WTC11 (cell line): Measurements from ENCODE around the gene FAM3C. TPM values are rescaled to one million over a fixed set of nuclear protein-coding genes. Genes with fewer than 3 reads are reported as not detected.

Experiments
- ATAC-seq: fragments of 200-7000 bp; cut with Tn5 transposase; 2 replicates; pipeline ENCODE4 v1.10.0; 2021; ENCODE audit warnings: mild to moderate bottlenecking, moderate library complexity
- CTCF ChIA-PET: fragments of 300-600 bp; sonication (Branson Sonifier 250); formaldehyde crosslinking; loops from one replicate; lab custom pipeline; 2021; ENCODE audit warnings: antibody characterized with exemption; lab: Charles Lee
- POLR2A ChIA-PET: fragments of 350-600 bp; sonication (Branson Sonifier 250); formaldehyde crosslinking; loops from one replicate; lab custom pipeline; 2021; ENCODE audit warnings: antibody characterized with exemption; lab: Charles Lee
- DNase-seq: peaks from one replicate; pipeline ENCODE4 v3.0.0; 2021; ENCODE audit warnings: low spot score
- H3K27ac Mint-ChIP-seq: 2 replicates; pipeline ENCODE4 v1.8.0; 2021; ENCODE audit warnings: mixed read lengths
- H3K27me3 Mint-ChIP-seq: 2 replicates; pipeline ENCODE4 v1.8.0; 2021; ENCODE audit warnings: low read depth, mild to moderate bottlenecking, moderate library complexity, mixed read lengths
- H3K36me3 Mint-ChIP-seq: 2 replicates; pipeline ENCODE4 v1.8.0; 2021; ENCODE audit warnings: mixed read lengths
- H3K4me1 Mint-ChIP-seq: 2 replicates; pipeline ENCODE4 v1.8.0; 2022; ENCODE audit warnings: mixed read lengths
- H3K4me3 Mint-ChIP-seq: 2 replicates; pipeline ENCODE4 v1.8.0; 2021; ENCODE audit warnings: mild to moderate bottlenecking, moderate library complexity, mixed read lengths
- H3K9me3 Mint-ChIP-seq: 2 replicates; pipeline ENCODE4 v1.8.0; 2021; ENCODE audit warnings: mixed read lengths
- AFF4 ChIP-seq: sonication (generic); formaldehyde crosslinking; IDR thresholded peaks from 2 replicates; pipeline ENCODE4 v1.8.1; 2023; ENCODE audit warnings: mild to moderate bottlenecking, missing genetic modification reagents, borderline replicate concordance
- AR ChIP-seq: fragments of 250-450 bp; sonication (Bioruptor Pico); IDR thresholded peaks from 2 replicates; pipeline ENCODE4 v1.9.0; 2021; ENCODE audit warnings: mild to moderate bottlenecking
- FOXK1 ChIP-seq: sonication (generic); formaldehyde crosslinking; IDR thresholded peaks from 2 replicates; pipeline ENCODE4 v1.8.0; 2022; ENCODE audit warnings: mild to moderate bottlenecking, moderate library complexity, missing genetic modification reagents
- FOXP1 ChIP-seq: sonication (generic); formaldehyde crosslinking; IDR thresholded peaks from 2 replicates; pipeline ENCODE4 v1.8.0; 2022; ENCODE audit warnings: missing genetic modification reagents, mild to moderate bottlenecking, moderate library complexity, borderline replicate concordance
- GRHL2 ChIP-seq: fragments of 250-450 bp; sonication (Bioruptor Pico); IDR thresholded peaks from 2 replicates; pipeline ENCODE4 v1.8.0; 2022; ENCODE audit warnings: mild to moderate bottlenecking, moderate library complexity; ENCODE audit not compliant: insufficient replicate concordance, severe bottlenecking
- IRF1 ChIP-seq: sonication (generic); formaldehyde crosslinking; IDR thresholded peaks from 2 replicates; pipeline ENCODE4 v1.8.0; 2023; ENCODE audit warnings: missing genetic modification reagents
- JUN ChIP-seq: sonication (generic); formaldehyde crosslinking; IDR thresholded peaks from 2 replicates; pipeline ENCODE4 v1.8.0; 2023; ENCODE audit warnings: mild to moderate bottlenecking, missing genetic modification reagents
- MAX ChIP-seq: sonication (generic); formaldehyde crosslinking; IDR thresholded peaks from 2 replicates; pipeline ENCODE4 v1.8.0; 2022; ENCODE audit warnings: mild to moderate bottlenecking, missing genetic modification reagents
- MLX ChIP-seq: sonication (generic); formaldehyde crosslinking; IDR thresholded peaks from 2 replicates; pipeline ENCODE4 v1.8.1; 2023; ENCODE audit warnings: mild to moderate bottlenecking, missing genetic modification reagents, moderate library complexity
- MXD4 ChIP-seq: fragments of 250-450 bp; sonication (Bioruptor Pico); IDR thresholded peaks from 2 replicates; pipeline ENCODE4 v1.8.0; 2021; ENCODE audit warnings: mild to moderate bottlenecking, moderate library complexity, borderline replicate concordance
- NFYB ChIP-seq: sonication (generic); formaldehyde crosslinking; conservative IDR thresholded peaks from 2 replicates; pipeline ENCODE4 v1.8.0; 2022; ENCODE audit warnings: low read depth, missing genetic modification reagents
- NR2C2 ChIP-seq: sonication (generic); formaldehyde crosslinking; IDR thresholded peaks from 2 replicates; pipeline ENCODE4 v1.8.0; 2022; ENCODE audit warnings: mild to moderate bottlenecking, missing genetic modification reagents
- SOX15 ChIP-seq: fragments of 250-450 bp; sonication (Bioruptor Pico); IDR thresholded peaks from 2 replicates; pipeline ENCODE4 v1.9.0; 2021; ENCODE audit warnings: mild to moderate bottlenecking
- SP1 ChIP-seq: sonication (generic); formaldehyde crosslinking; conservative IDR thresholded peaks from 2 replicates; pipeline ENCODE4 v1.8.1; 2022; ENCODE audit warnings: missing genetic modification reagents
- TP53 ChIP-seq: sonication (generic); formaldehyde crosslinking; IDR thresholded peaks from 2 replicates; pipeline ENCODE4 v1.8.1; 2023; ENCODE audit warnings: mild to moderate bottlenecking, missing genetic modification reagents
- ZBTB43 ChIP-seq: sonication (generic); formaldehyde crosslinking; IDR thresholded peaks from 2 replicates; pipeline ENCODE4 v1.8.1; 2023; ENCODE audit warnings: mild to moderate bottlenecking, missing genetic modification reagents
- ZNF232 ChIP-seq: sonication (generic); formaldehyde crosslinking; IDR thresholded peaks from 2 replicates; pipeline ENCODE4 v1.8.0; 2022; ENCODE audit warnings: mild to moderate bottlenecking, missing genetic modification reagents
- ZNF423 ChIP-seq: fragments of 250-450 bp; sonication (Bioruptor Pico); IDR thresholded peaks from 2 replicates; pipeline ENCODE4 v2.1.2; 2022; ENCODE audit warnings: mild to moderate bottlenecking, moderate library complexity
- ZSCAN18 ChIP-seq: fragments of 250-450 bp; sonication (Bioruptor Pico); IDR thresholded peaks from 2 replicates; pipeline ENCODE4 v2.1.2; 2022; ENCODE audit warnings: mild to moderate bottlenecking, moderate library complexity
- total RNA-seq: library from RNA; stranded (reverse); gene quantifications from 3 replicates; pipeline ENCODE4 v1.2.3, GENCODE V29; 2021

Gene FAM3C
- total RNA-seq, 1 experiment from 2014 or later, result 65.7 TPM

- TF ChIP-seq ZBTB43 (CRISPR knock-in tag) (no peak), MAX (CRISPR knock-in tag) (no peak), SOX15 (no peak), ZNF232 (CRISPR knock-in tag) (no peak), AFF4 (no peak), JUN (CRISPR knock-in tag) (no peak), AR (no peak)
Measured at GRCh38 chr7:121360564-121360963, 35.5 kb downstream of the FAM3C start (continued).

- Mint-ChIP-seq H3K36me3 (peaks cover 21% of the 10 kb centered on the region), H3K4me3 (no peak overlapping the region), H3K4me1 (peaks cover 12% of the 10 kb centered on the region), H3K9me3 (no peaks in the 10 kb centered on the region), H3K27me3 (no peaks in the 10 kb centered on the region), H3K27ac (no peak overlapping the region)
- ATAC-seq (no peak), DNase-seq (no peak)
- ChIA-PET POLR2A (no interaction called here), CTCF (no interaction called here)
- TF ChIP-seq MXD4 (CRISPR knock-in tag) (no peak), SP1 (CRISPR knock-in tag) (no peak), GRHL2 (CRISPR knock-in tag) (no peak), NFYB (CRISPR knock-in tag) (no peak)
Measured at GRCh38 chr7:121355574-121355973, 40.5 kb downstream of the FAM3C start.

- no peak overlapping the region for H3K4me3 Mint-ChIP-seq
- H3K27me3 Mint-ChIP-seq, result no peaks in the 10 kb centered on the region
- TF ChIP-seq ZSCAN18 (CRISPR knock-in tag) (no peak), MLX (CRISPR knock-in tag) (no peak), IRF1 (CRISPR knock-in tag) (no peak), TP53 (CRISPR knock-in tag) (no peak), FOXK1 (CRISPR knock-in tag) (no peak), NFYB (CRISPR knock-in tag) (no peak), ZNF423 (no peak), NR2C2 (no peak), MAX (CRISPR knock-in tag) (no peak), FOXP1 (CRISPR knock-in tag) (no peak)
- TF ChIP-seq, all 79 proteins: peak for 0
- H3K9me3 Mint-ChIP-seq, result no peaks in the 10 kb centered on the region
- H3K27ac Mint-ChIP-seq, result no peak overlapping the region
- ATAC-seq (no peak), DNase-seq (no peak)
- CTCF ChIA-PET, result interaction anchor here (1.0 to 1.4 kb wide), 3 partner anchors 13 to 642 kb away, joined by 3 to 5 read pairs (median 5); partner anchors contain the start of gene FAM3C
- H3K4me1 Mint-ChIP-seq, result no peaks in the 10 kb centered on the region
- POLR2A ChIA-PET, result no interaction called here
- peaks cover 21% of the 10 kb centered on the region for H3K36me3 Mint-ChIP-seq
Measured at GRCh38 chr7:121352323-121352722, 43.8 kb downstream of the FAM3C start.
